Progenitor cell of endocrine pancreas (in vitro differentiated cells): ENCODE results near the gene ADAM12. TPM values are rescaled to one million over a fixed set of nuclear protein-coding genes. Genes with fewer than 3 reads are reported as not detected.

Experiments
- DNase-seq: peaks from one replicate; pipeline ENCODE4 v3.0.0; 2021; ENCODE audit warnings: low spot score; ENCODE audit not compliant: unreplicated experiment
- H3K27ac Mint-ChIP-seq: 2 replicates; pipeline ENCODE4 v1.8.0; 2021; ENCODE audit warnings: mild to moderate bottlenecking, moderate library complexity, mixed read lengths
- H3K27me3 Mint-ChIP-seq: 2 replicates; pipeline ENCODE4 v1.8.0; 2021; ENCODE audit warnings: mixed read lengths
- H3K36me3 Mint-ChIP-seq: 2 replicates; pipeline ENCODE4 v1.8.0; 2022; ENCODE audit warnings: mixed read lengths; ENCODE audit not compliant: insufficient read depth
- H3K4me1 Mint-ChIP-seq: 2 replicates; pipeline ENCODE4 v1.8.0; 2021; ENCODE audit warnings: low read depth, mixed read lengths
- H3K4me3 Mint-ChIP-seq: 2 replicates; pipeline ENCODE4 v1.8.0; 2021; ENCODE audit warnings: low read depth, mild to moderate bottlenecking, moderate library complexity, mixed read lengths
- H3K9me3 Mint-ChIP-seq: 2 replicates; pipeline ENCODE4 v1.8.0; 2021; ENCODE audit warnings: low read depth, mixed read lengths
- total RNA-seq: library from RNA; stranded (reverse); gene quantifications from 2 replicates; pipeline ENCODE4 v1.2.1, GENCODE V29; 2021
- TF ChIP-seq, protein P1 (sequence below): fragments of 200-600 bp; sonication (generic); IDR thresholded peaks from one replicate; pipeline ENCODE4 v1.5.0; 2021; ENCODE audit warnings: antibody characterized with exemption, mild to moderate bottlenecking; ENCODE audit not compliant: unreplicated experiment

The ADAM12 gene
- total RNA-seq, 1 donor from 2014 or later = 1.8 TPM

GRCh38 chr10:126009650-126010049 is 378.6 kb downstream of the ADAM12 start:
- H3K27ac Mint-ChIP-seq = no peak overlapping the region
- no peak for DNase-seq
- TF ChIP-seq, protein P1, sequence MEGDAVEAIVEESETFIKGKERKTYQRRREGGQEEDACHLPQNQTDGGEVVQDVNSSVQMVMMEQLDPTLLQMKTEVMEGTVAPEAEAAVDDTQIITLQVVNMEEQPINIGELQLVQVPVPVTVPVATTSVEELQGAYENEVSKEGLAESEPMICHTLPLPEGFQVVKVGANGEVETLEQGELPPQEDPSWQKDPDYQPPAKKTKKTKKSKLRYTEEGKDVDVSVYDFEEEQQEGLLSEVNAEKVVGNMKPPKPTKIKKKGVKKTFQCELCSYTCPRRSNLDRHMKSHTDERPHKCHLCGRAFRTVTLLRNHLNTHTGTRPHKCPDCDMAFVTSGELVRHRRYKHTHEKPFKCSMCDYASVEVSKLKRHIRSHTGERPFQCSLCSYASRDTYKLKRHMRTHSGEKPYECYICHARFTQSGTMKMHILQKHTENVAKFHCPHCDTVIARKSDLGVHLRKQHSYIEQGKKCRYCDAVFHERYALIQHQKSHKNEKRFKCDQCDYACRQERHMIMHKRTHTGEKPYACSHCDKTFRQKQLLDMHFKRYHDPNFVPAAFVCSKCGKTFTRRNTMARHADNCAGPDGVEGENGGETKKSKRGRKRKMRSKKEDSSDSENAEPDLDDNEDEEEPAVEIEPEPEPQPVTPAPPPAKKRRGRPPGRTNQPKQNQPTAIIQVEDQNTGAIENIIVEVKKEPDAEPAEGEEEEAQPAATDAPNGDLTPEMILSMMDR = no peak
- peaks cover 19% of the 10 kb centered on the region for H3K4me1 Mint-ChIP-seq
- H3K4me3 Mint-ChIP-seq = no peak overlapping the region
- peaks cover 1% of the 10 kb centered on the region for H3K36me3 Mint-ChIP-seq
- no peaks in the 10 kb centered on the region for H3K27me3 Mint-ChIP-seq
- H3K9me3 Mint-ChIP-seq = no peaks in the 10 kb centered on the region

GRCh38 chr10:126006906-126007305 is 381.4 kb downstream of the ADAM12 start:
- peaks cover 1% of the 10 kb centered on the region for H3K36me3 Mint-ChIP-seq
- no peak overlapping the region for H3K27ac Mint-ChIP-seq
- H3K9me3 Mint-ChIP-seq = no peaks in the 10 kb centered on the region
- no peaks in the 10 kb centered on the region for H3K4me1 Mint-ChIP-seq
- no peaks in the 10 kb centered on the region for H3K27me3 Mint-ChIP-seq
- no peak for DNase-seq
- TF ChIP-seq, protein P1 = no peak
- no peak overlapping the region for H3K4me3 Mint-ChIP-seq

DNA sequence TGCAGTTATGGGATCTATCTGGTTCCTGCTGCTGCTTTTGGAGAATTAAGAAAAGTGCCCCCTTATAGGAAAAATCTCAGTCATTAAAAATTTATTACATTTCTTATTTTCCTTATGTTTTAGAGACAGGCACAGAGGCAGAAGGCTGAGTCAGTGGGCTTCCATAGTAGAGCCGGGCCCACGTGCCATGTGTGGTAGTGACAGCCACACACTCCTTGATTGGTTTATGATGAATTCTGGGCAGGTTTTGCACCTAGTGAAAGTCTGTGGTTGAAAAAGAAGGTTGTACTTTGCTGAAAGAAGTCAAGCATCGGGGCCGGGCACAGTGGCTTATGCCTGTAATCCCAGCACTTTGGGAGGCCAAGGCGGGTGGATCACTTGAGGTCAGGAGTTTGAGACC is 382.0 kb downstream of the ADAM12 start:
- H3K4me1 Mint-ChIP-seq = no peaks in the 10 kb centered on the region
- no peak overlapping the region for H3K4me3 Mint-ChIP-seq
- H3K27me3 Mint-ChIP-seq = no peaks in the 10 kb centered on the region
- H3K36me3 Mint-ChIP-seq = peaks cover 1% of the 10 kb centered on the region
- no peak overlapping the region for H3K27ac Mint-ChIP-seq
- H3K9me3 Mint-ChIP-seq = no peaks in the 10 kb centered on the region
- TF ChIP-seq, protein P1 = no peak
- DNase-seq = no peak

DNA sequence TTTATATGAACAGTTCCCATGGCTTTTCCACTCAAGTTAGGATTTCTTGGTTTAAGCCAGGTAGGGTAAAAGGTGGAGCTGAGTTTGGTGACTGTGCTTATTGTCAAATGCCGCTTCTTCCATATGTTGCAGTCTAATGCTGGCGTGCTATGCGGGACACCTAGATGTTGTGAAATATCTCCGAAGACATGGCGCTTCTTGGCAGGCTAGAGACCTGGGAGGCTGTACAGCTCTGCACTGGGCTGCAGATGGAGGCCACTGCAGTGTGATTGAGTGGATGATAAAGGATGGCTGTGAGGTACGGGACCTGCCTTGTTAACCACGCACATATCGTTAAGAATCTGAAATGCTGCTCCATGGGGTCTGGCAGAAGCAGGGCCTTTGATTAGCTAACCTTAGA is 383.5 kb downstream of the ADAM12 start:
- Mint-ChIP-seq H3K36me3 (no peaks in the 10 kb centered on the region), H3K4me3 (no peak overlapping the region), H3K4me1 (no peaks in the 10 kb centered on the region), H3K27me3 (no peaks in the 10 kb centered on the region), H3K9me3 (no peaks in the 10 kb centered on the region), H3K27ac (no peak overlapping the region)
- TF ChIP-seq, protein P1 = no peak
- no peak for DNase-seq

DNA sequence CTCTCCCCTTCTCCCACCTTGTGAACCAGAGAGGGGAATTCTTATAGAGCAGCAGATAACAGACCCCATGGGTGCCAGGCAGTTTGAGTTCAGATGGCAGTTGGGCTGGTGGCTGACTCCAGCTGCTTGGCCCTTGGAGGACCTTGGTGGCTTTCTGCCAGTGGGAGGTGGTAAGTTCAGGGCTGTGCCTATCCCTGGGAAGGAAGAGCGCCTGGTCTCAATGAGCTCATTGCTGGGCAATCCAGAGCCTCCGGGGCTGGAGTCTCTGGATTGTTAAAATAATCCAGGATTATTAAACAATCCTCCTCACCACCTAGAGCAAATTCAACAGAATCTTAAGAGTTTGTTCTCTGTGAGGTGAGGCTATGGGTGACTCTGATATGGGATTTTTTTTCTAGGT is 386.7 kb downstream of the ADAM12 start:
- Mint-ChIP-seq H3K36me3 (no peaks in the 10 kb centered on the region), H3K4me1 (no peaks in the 10 kb centered on the region), H3K27ac (no peak overlapping the region), H3K27me3 (peaks cover 3% of the 10 kb centered on the region), H3K9me3 (no peaks in the 10 kb centered on the region), H3K4me3 (no peak overlapping the region)
- TF ChIP-seq, protein P1 = no peak
- no peak for DNase-seq
